ENCODE measurements around the gene CMYA5. TPM values are rescaled to one million over a fixed set of nuclear protein-coding genes. Genes with fewer than 3 reads are reported as not detected.

The CMYA5 gene
- total RNA-seq, 1 donor from 2014 or later: 2.7 TPM

- no peak overlapping the region for H3K4me3 ChIP-seq
- intact Hi-C loops (cut with DNase I): no loop called here
- no peaks in the 10 kb centered on the region for H3K27me3 ChIP-seq
- TF ChIP-seq, protein P1, sequence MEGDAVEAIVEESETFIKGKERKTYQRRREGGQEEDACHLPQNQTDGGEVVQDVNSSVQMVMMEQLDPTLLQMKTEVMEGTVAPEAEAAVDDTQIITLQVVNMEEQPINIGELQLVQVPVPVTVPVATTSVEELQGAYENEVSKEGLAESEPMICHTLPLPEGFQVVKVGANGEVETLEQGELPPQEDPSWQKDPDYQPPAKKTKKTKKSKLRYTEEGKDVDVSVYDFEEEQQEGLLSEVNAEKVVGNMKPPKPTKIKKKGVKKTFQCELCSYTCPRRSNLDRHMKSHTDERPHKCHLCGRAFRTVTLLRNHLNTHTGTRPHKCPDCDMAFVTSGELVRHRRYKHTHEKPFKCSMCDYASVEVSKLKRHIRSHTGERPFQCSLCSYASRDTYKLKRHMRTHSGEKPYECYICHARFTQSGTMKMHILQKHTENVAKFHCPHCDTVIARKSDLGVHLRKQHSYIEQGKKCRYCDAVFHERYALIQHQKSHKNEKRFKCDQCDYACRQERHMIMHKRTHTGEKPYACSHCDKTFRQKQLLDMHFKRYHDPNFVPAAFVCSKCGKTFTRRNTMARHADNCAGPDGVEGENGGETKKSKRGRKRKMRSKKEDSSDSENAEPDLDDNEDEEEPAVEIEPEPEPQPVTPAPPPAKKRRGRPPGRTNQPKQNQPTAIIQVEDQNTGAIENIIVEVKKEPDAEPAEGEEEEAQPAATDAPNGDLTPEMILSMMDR (IDR thresholded peaks at IDR 0.05): no peak
- no peak overlapping the region for H3K27ac ChIP-seq
- H3K36me3 ChIP-seq: no peaks in the 10 kb centered on the region
- no peak for ATAC-seq
- H3K9me3 ChIP-seq: no peaks in the 10 kb centered on the region
- no peak for DNase-seq
- H3K4me1 ChIP-seq: no peaks in the 10 kb centered on the region
Measured at GRCh38 chr5:79743846-79744605, 54.4 kb downstream of the CMYA5 start.

- no peak for ATAC-seq
- no peak overlapping the region for H3K27ac ChIP-seq
- no peak for DNase-seq
- H3K4me3 ChIP-seq: no peak overlapping the region
- no peaks in the 10 kb centered on the region for H3K27me3 ChIP-seq
- H3K4me1 ChIP-seq: no peaks in the 10 kb centered on the region
- TF ChIP-seq, protein P1 (IDR thresholded peaks at IDR 0.05): no peak
- intact Hi-C loops (cut with DNase I): no loop called here
- no peaks in the 10 kb centered on the region for H3K9me3 ChIP-seq
- H3K36me3 ChIP-seq: no peaks in the 10 kb centered on the region
Measured at GRCh38 chr5:79745255-79745654, 55.6 kb downstream of the CMYA5 start.

- Histone ChIP-seq H3K27me3 (no peaks in the 10 kb centered on the region), H3K9me3 (no peaks in the 10 kb centered on the region), H3K36me3 (no peaks in the 10 kb centered on the region), H3K27ac (no peak overlapping the region), H3K4me1 (no peaks in the 10 kb centered on the region), H3K4me3 (no peak overlapping the region)
- DNase-seq (no peak), ATAC-seq (no peak)
- intact Hi-C loops (cut with DNase I): no loop called here
- TF ChIP-seq, protein P1 (IDR thresholded peaks at IDR 0.05): no peak
Measured at GRCh38 chr5:79746642-79747569, 57.3 kb downstream of the CMYA5 start.

GRCh38 chr5:79750611-79751510 lies 61.2 kb downstream of the CMYA5 start:
- H3K4me3 ChIP-seq: no peak overlapping the region
- no peaks in the 10 kb centered on the region for H3K9me3 ChIP-seq
- H3K27me3 ChIP-seq: no peaks in the 10 kb centered on the region
- no peak overlapping the region for H3K27ac ChIP-seq
- ATAC-seq: no peak
- TF ChIP-seq, protein P1 (IDR thresholded peaks at IDR 0.05): no peak
- intact Hi-C loops (cut with DNase I): no loop called here
- no peaks in the 10 kb centered on the region for H3K4me1 ChIP-seq
- no peak for DNase-seq
- H3K36me3 ChIP-seq: no peaks in the 10 kb centered on the region

GRCh38 chr5:79753092-79753491 lies 63.5 kb downstream of the CMYA5 start:
- Histone ChIP-seq H3K9me3 (no peaks in the 10 kb centered on the region), H3K36me3 (no peaks in the 10 kb centered on the region), H3K4me3 (no peak overlapping the region), H3K27me3 (no peaks in the 10 kb centered on the region), H3K4me1 (no peaks in the 10 kb centered on the region), H3K27ac (no peak overlapping the region)
- ATAC-seq: no peak
- no peak for DNase-seq
- TF ChIP-seq, protein P1 (IDR thresholded peaks at IDR 0.05): no peak
- intact Hi-C loops (cut with DNase I): no loop called here

All from upper lobe of right lung (tissue), 1 donor.